HEK293T (cell line): ENCODE data around the gene DUSP3.

Source experiments
- CTCF ChIA-PET: fragments of 350-600 bp; formaldehyde crosslinking; extraction: SDS; loops from one replicate; lab custom pipeline; 2021; ENCODE audit warnings: antibody characterized with exemption, inconsistent platforms; lab: Yijun Ruan, JAX
- POLR2A ChIA-PET: fragments of 350-600 bp; formaldehyde crosslinking; extraction: SDS; loops from one replicate; lab custom pipeline; 2020; ENCODE audit warnings: antibody characterized with exemption, inconsistent platforms; lab: Yijun Ruan, JAX
- DNase-seq: peaks from one replicate; pipeline ENCODE4 v3.0.0; 2012; ENCODE audit warnings: mixed read lengths; ENCODE audit errors: extremely low spot score
- ARNT ChIP-seq: fragments of 450-650 bp; IDR thresholded peaks from 2 replicates; pipeline ENCODE4 v1.6.1; 2017; ENCODE audit warnings: mild to moderate bottlenecking
- BHLHE40 ChIP-seq: fragments of 450-650 bp; IDR thresholded peaks from 2 replicates; pipeline ENCODE4 v1.6.1; 2016; ENCODE audit warnings: mild to moderate bottlenecking, moderate library complexity, borderline replicate concordance
- CTBP1 ChIP-seq: fragments of 450-650 bp; IDR thresholded peaks from 2 replicates; pipeline ENCODE4 v1.6.1; 2016; ENCODE audit warnings: borderline replicate concordance
- ELF4 ChIP-seq: fragments of 450-650 bp; IDR thresholded peaks from 2 replicates; pipeline ENCODE4 v1.6.1; 2017; ENCODE audit warnings: antibody characterized with exemption
- FOXA1 ChIP-seq: fragments of 450-650 bp; IDR thresholded peaks from 2 replicates; pipeline ENCODE4 v1.6.1; 2016; ENCODE audit warnings: mild to moderate bottlenecking
- FOXK2 ChIP-seq: fragments of 450-650 bp; IDR thresholded peaks from 2 replicates; pipeline ENCODE4 v1.6.1; 2016; ENCODE audit warnings: mild to moderate bottlenecking
- FOXM1 ChIP-seq: fragments of 450-650 bp; IDR thresholded peaks from 2 replicates; pipeline ENCODE4 v1.6.1; 2017; ENCODE audit warnings: mild to moderate bottlenecking, borderline replicate concordance
- HDGF ChIP-seq: fragments of 450-650 bp; IDR thresholded peaks from 2 replicates; pipeline ENCODE4 v1.6.1; 2017; ENCODE audit warnings: antibody characterized with exemption, borderline replicate concordance
- L3MBTL2 ChIP-seq: fragments of 450-650 bp; conservative IDR thresholded peaks from 2 replicates; pipeline ENCODE4 v1.6.1; 2016; ENCODE audit warnings: mild to moderate bottlenecking
- LEF1 ChIP-seq: fragments of 450-650 bp; IDR thresholded peaks from 2 replicates; pipeline ENCODE4 v1.6.1; 2017; ENCODE audit warnings: mild to moderate bottlenecking, borderline replicate concordance
- NFRKB ChIP-seq: fragments of 450-650 bp; IDR thresholded peaks from 2 replicates; pipeline ENCODE4 v1.6.1; 2016; ENCODE audit warnings: mild to moderate bottlenecking, moderate library complexity
- PKNOX1 ChIP-seq: fragments of 450-650 bp; IDR thresholded peaks from 2 replicates; pipeline ENCODE4 v1.6.1; 2016
- SP1 ChIP-seq: fragments of 450-650 bp; IDR thresholded peaks from 2 replicates; pipeline ENCODE4 v1.6.1; 2017
- SUZ12 ChIP-seq: fragments of 450-650 bp; IDR thresholded peaks from 2 replicates; pipeline ENCODE4 v1.6.1; 2016; ENCODE audit warnings: mild to moderate bottlenecking
- TARDBP ChIP-seq: fragments of 450-650 bp; IDR thresholded peaks from 2 replicates; pipeline ENCODE4 v1.6.1; 2016
- ZNF384 ChIP-seq: fragments of 450-650 bp; IDR thresholded peaks from 2 replicates; pipeline ENCODE4 v1.6.1; 2016

DUSP3 gene

GRCh38 chr17:43753493-43754129 lies 25.2 kb downstream of the DUSP3 start:
- TF ChIP-seq FOXK2 (no peak), LEF1 (no peak), SP1 (no peak)
- CTCF ChIA-PET: interaction anchor here (0.7 kb wide), 1 partner anchor 58 kb away, joined by 3 read pairs; no protein-coding TSS in a partner anchor
- DNase-seq: no peak
- POLR2A ChIA-PET: no interaction called here

- no peak for TF ChIP-seq FOXA1
- no peak for TF ChIP-seq PKNOX1
- TF ChIP-seq HDGF: no peak
- no peak for TF ChIP-seq TARDBP
- TF ChIP-seq FOXK2: no peak
- TF ChIP-seq BHLHE40: no peak
- no peak for TF ChIP-seq LEF1
- no peak for TF ChIP-seq SUZ12
- no peak for TF ChIP-seq CTBP1
- TF ChIP-seq FOXM1: no peak
- TF ChIP-seq ARNT: no peak
- TF ChIP-seq ELF4: no peak
- TF ChIP-seq L3MBTL2: no peak
- no peak for TF ChIP-seq SP1
- TF ChIP-seq ZNF384: no peak
- TF ChIP-seq NFRKB: no peak
- no peak for DNase-seq
- POLR2A ChIA-PET: no interaction called here
- CTCF ChIA-PET: no interaction called here
Measured at GRCh38 chr17:43750153-43750552, 28.6 kb downstream of the DUSP3 start.

GRCh38 chr17:43745541-43745940 lies 33.2 kb downstream of the DUSP3 start:
- CTCF ChIA-PET: interaction anchor here (0.6 to 1.4 kb wide), 2 partner anchors 14 to 124 kb away, joined by 3 to 5 read pairs; no protein-coding TSS in a partner anchor
- POLR2A ChIA-PET: interaction anchor here (0.9 to 1.3 kb wide), 2 partner anchors 33 to 48 kb away, joined by 3 read pairs; partner anchors contain the start of gene DUSP3
- TF ChIP-seq BHLHE40: no peak
- no peak for TF ChIP-seq FOXK2
- TF ChIP-seq TARDBP: no peak
- no peak for TF ChIP-seq L3MBTL2
- no peak for DNase-seq

- POLR2A ChIA-PET: no interaction called here
- CTCF ChIA-PET: interaction anchor here (0.8 to 1.1 kb wide), 2 partner anchors 28 to 68 kb away, joined by 3 to 4 read pairs; no protein-coding TSS in a partner anchor
- DNase-seq: no peak
- no peak for TF ChIP-seq ZNF384
- TF ChIP-seq L3MBTL2: no peak
- no peak for TF ChIP-seq SUZ12
- TF ChIP-seq PKNOX1: no peak
- TF ChIP-seq NFRKB: no peak
- no peak for TF ChIP-seq CTBP1
Measured at GRCh38 chr17:43741636-43742035, 37.1 kb downstream of the DUSP3 start.

GRCh38 chr17:43740541-43740940 lies 38.2 kb downstream of the DUSP3 start:
- POLR2A ChIA-PET: no interaction called here
- DNase-seq: no peak
- no peak for TF ChIP-seq HDGF
- TF ChIP-seq NFRKB: no peak
- TF ChIP-seq CTBP1: no peak
- no peak for TF ChIP-seq ELF4
- TF ChIP-seq L3MBTL2: no peak
- no peak for TF ChIP-seq FOXA1
- no peak for TF ChIP-seq SUZ12
- TF ChIP-seq BHLHE40: no peak
- no peak for TF ChIP-seq ARNT
- no peak for TF ChIP-seq ZNF384
- no peak for TF ChIP-seq LEF1
- TF ChIP-seq FOXK2: no peak
- no peak for TF ChIP-seq FOXM1
- TF ChIP-seq PKNOX1: no peak
- no peak for TF ChIP-seq TARDBP
- no peak for TF ChIP-seq SP1
- CTCF ChIA-PET: interaction anchor here (0.6 to 1.2 kb wide), 2 partner anchors 20 to 26 kb away, joined by 5 to 6 read pairs; no protein-coding TSS in a partner anchor

GRCh38 chr17:43737722-43738121 lies 41.1 kb downstream of the DUSP3 start:
- TF ChIP-seq SUZ12 (no peak), SP1 (no peak), FOXA1 (no peak), HDGF (no peak), ARNT (no peak), PKNOX1 (no peak), NFRKB (no peak), L3MBTL2 (no peak), ELF4 (no peak), CTBP1 (no peak), ZNF384 (no peak), FOXM1 (no peak)
- POLR2A ChIA-PET: no interaction called here
- CTCF ChIA-PET: interaction anchor here (1.4 kb wide), 1 partner anchor 43 kb away, joined by 3 read pairs; no protein-coding TSS in a partner anchor
- no peak for DNase-seq
